H9 (cell line): ENCODE results near the gene MTO1. TPM values are rescaled to one million over a fixed set of nuclear protein-coding genes. Genes with fewer than 3 reads are reported as not detected.

Source experiments
- DNase-seq: peaks from one replicate; pipeline ENCODE4 v3.0.0-alpha.2; 2017
- H2AFZ ChIP-seq: one replicate; pipeline ENCODE4 v1.6.1; 2013; ENCODE audit warnings: mild to moderate bottlenecking, low read length, control low read depth, moderate library complexity
- H2AK5ac ChIP-seq: 2 replicates; pipeline ENCODE4 v1.6.1; 2013; ENCODE audit warnings: low read length, control low read depth, mixed read lengths; ENCODE audit not compliant: insufficient read length
- H2BK120ac ChIP-seq: one replicate; pipeline ENCODE4 v1.6.1; 2013; ENCODE audit warnings: low read depth, mild to moderate bottlenecking, low read length, control low read depth, inconsistent platforms; ENCODE audit not compliant: poor library complexity, severe bottlenecking
- H2BK12ac ChIP-seq: 2 replicates; pipeline ENCODE4 v1.6.1; 2013; ENCODE audit warnings: low read length, control low read depth, mixed read lengths, low read depth; ENCODE audit not compliant: insufficient read length
- H2BK15ac ChIP-seq: 2 replicates; pipeline ENCODE4 v1.6.1; 2013; ENCODE audit warnings: low read depth, low read length, control low read depth
- H2BK20ac ChIP-seq: one replicate; pipeline ENCODE4 v1.6.1; 2013; ENCODE audit warnings: low read depth, mild to moderate bottlenecking, low read length, control low read depth, inconsistent platforms; ENCODE audit not compliant: poor library complexity, severe bottlenecking
- H2BK5ac ChIP-seq: 2 replicates; pipeline ENCODE4 v1.6.1; 2013; ENCODE audit warnings: low read length, control low read depth, mixed read lengths; ENCODE audit not compliant: insufficient read length
- H3K14ac ChIP-seq: 2 replicates; pipeline ENCODE4 v1.6.1; 2013; ENCODE audit warnings: low read length, control low read depth; ENCODE audit not compliant: insufficient read depth
- H3K18ac ChIP-seq: 2 replicates; pipeline ENCODE4 v1.6.1; 2013; ENCODE audit warnings: low read depth, mild to moderate bottlenecking, mixed read lengths, low read length, control low read depth; ENCODE audit not compliant: insufficient read length
- H3K23ac ChIP-seq: 2 replicates; pipeline ENCODE4 v1.6.1; 2013; ENCODE audit warnings: low read length, control low read depth, mixed read lengths, low read depth; ENCODE audit not compliant: insufficient read length
- H3K23me2 ChIP-seq: 2 replicates; pipeline ENCODE4 v1.6.1; 2013; ENCODE audit warnings: low read depth, mild to moderate bottlenecking, mixed read lengths, low read length, control low read depth; ENCODE audit not compliant: insufficient read length, poor library complexity, severe bottlenecking
- H3K27ac ChIP-seq: 2 replicates; pipeline ENCODE4 v1.5.1; 2013; ENCODE audit warnings: low read length, control low read depth, mixed read lengths, low read depth; ENCODE audit not compliant: insufficient read length
- H3K27me3 ChIP-seq: 2 replicates; pipeline ENCODE4 v1.6.1; 2013; ENCODE audit warnings: low read length, control low read depth, inconsistent platforms; ENCODE audit not compliant: insufficient read depth
- H3K4ac ChIP-seq: 2 replicates; pipeline ENCODE4 v1.6.1; 2013; ENCODE audit warnings: low read depth, mild to moderate bottlenecking, control low read depth, inconsistent platforms, low read length, moderate library complexity
- H3K4me1 ChIP-seq: 2 replicates; pipeline ENCODE4 v1.6.1; 2013; ENCODE audit warnings: low read length, control low read depth, inconsistent platforms; ENCODE audit not compliant: insufficient read depth
- H3K4me2 ChIP-seq: 2 replicates; pipeline ENCODE4 v1.6.1; 2013; ENCODE audit warnings: low read length, control low read depth, mixed read lengths; ENCODE audit not compliant: insufficient read length, insufficient read depth
- H3K56ac ChIP-seq: 2 replicates; pipeline ENCODE4 v1.6.1; 2013; ENCODE audit warnings: low read depth, mild to moderate bottlenecking, mixed read lengths, low read length, control low read depth; ENCODE audit not compliant: insufficient read length
- H3K79me1 ChIP-seq: 2 replicates; pipeline ENCODE4 v1.6.1; 2013; ENCODE audit warnings: low read depth, mild to moderate bottlenecking, moderate library complexity, low read length, control low read depth, inconsistent platforms; ENCODE audit not compliant: insufficient read depth, poor library complexity, severe bottlenecking
- H3K79me2 ChIP-seq: 2 replicates; pipeline ENCODE4 v1.6.1; 2013; ENCODE audit warnings: low read length, control low read depth, inconsistent platforms; ENCODE audit not compliant: insufficient read depth
- H3K9ac ChIP-seq: 2 replicates; pipeline ENCODE4 v1.6.1; 2013; ENCODE audit warnings: low read length, control low read depth, mixed read lengths; ENCODE audit not compliant: insufficient read length; ENCODE audit errors: extremely low read depth
- H3K9me3 ChIP-seq: one replicate; pipeline ENCODE4 v1.6.1; 2013; ENCODE audit warnings: low read depth, low read length, inconsistent platforms; ENCODE audit not compliant: control insufficient read depth
- H3T11ph ChIP-seq: one replicate; pipeline ENCODE4 v1.6.1; 2013; ENCODE audit warnings: mild to moderate bottlenecking, low read length, control low read depth, inconsistent platforms
- H4K20me1 ChIP-seq: one replicate; pipeline ENCODE4 v1.6.1; 2013; ENCODE audit not compliant: control insufficient read depth, insufficient read length, insufficient read depth
- H4K5ac ChIP-seq: 2 replicates; pipeline ENCODE4 v1.6.1; 2013; ENCODE audit warnings: low read depth, mild to moderate bottlenecking, mixed read lengths, low read length, control low read depth; ENCODE audit not compliant: insufficient read length
- H4K8ac ChIP-seq: replicated peaks from 2 replicates; pipeline ENCODE4 v1.6.1; 2013; ENCODE audit warnings: low read length, control low read depth, mixed read lengths, low read depth; ENCODE audit not compliant: insufficient read length
- H4K91ac ChIP-seq: 2 replicates; pipeline ENCODE4 v1.6.1; 2013; ENCODE audit warnings: low read depth, mild to moderate bottlenecking, moderate library complexity, mixed read lengths, low read length, control low read depth; ENCODE audit not compliant: insufficient read length
- H3K27ac Mint-ChIP-seq, 3 experiments: 2 replicates in 2 of 3; 3 replicates in 1 of 3; pipeline ENCODE4 v1.8.0; 2020 to 2021; ENCODE audit warnings: mixed read lengths in 3 of 3, mild to moderate bottlenecking in 1 of 3, moderate library complexity in 1 of 3
- H3K27me3 Mint-ChIP-seq: 2 replicates; pipeline ENCODE4 v1.8.0; 2021; ENCODE audit warnings: low read depth, mild to moderate bottlenecking, moderate library complexity, mixed read lengths
- H3K36me3 Mint-ChIP-seq, 3 experiments: 2 replicates in 2 of 3; 3 replicates in 1 of 3; pipeline ENCODE4 v1.8.0; 2020 to 2021; ENCODE audit warnings: low read depth in 3 of 3, mixed read lengths in 3 of 3; ENCODE audit not compliant: insufficient read depth in 1 of 3
- H3K4me1 Mint-ChIP-seq, 2 experiments: 2 replicates each; pipeline ENCODE4 v1.8.0; 2020; ENCODE audit warnings: mixed read lengths in 2 of 2
- H3K4me3 Mint-ChIP-seq, 2 experiments: 2 replicates in 1 of 2; 3 replicates in 1 of 2; pipeline ENCODE4 v1.8.0; 2020 to 2021; ENCODE audit warnings: mild to moderate bottlenecking in 2 of 2, mixed read lengths in 2 of 2, moderate library complexity in 1 of 2
- H3K9me3 Mint-ChIP-seq, 2 experiments: 2 replicates in 1 of 2; 3 replicates in 1 of 2; pipeline ENCODE4 v1.8.0; 2020; ENCODE audit warnings: mild to moderate bottlenecking in 2 of 2, mixed read lengths in 2 of 2, moderate library complexity in 1 of 2
- WGBS: extraction: QIAGEN DNeasy Blood & Tissue Kit; methylation state at CpG from one replicate; pipeline ENCODE4 v1.1.7; 2013; ENCODE audit warnings: missing lambda C conversion rate, low lambda C conversion rate, mixed read lengths; ENCODE audit not compliant: insufficient read length; ENCODE audit errors: extremely low coverage; 5-methylcytosine and 5-hydroxymethylcytosine counted together
- total RNA-seq: library from RNA; stranded (reverse); gene quantifications from 2 replicates; pipeline ENCODE4 v1.2.1, GENCODE V29; 2021
- TF ChIP-seq, protein P1 (sequence below): fragments of 200-600 bp; sonication (generic); conservative IDR thresholded peaks from 3 replicates; pipeline ENCODE4 v1.8.0; 2021; ENCODE audit warnings: antibody characterized with exemption, mild to moderate bottlenecking

MTO1 gene
- total RNA-seq, 1 experiment from 2014 or later: 27.8 TPM

DNA sequence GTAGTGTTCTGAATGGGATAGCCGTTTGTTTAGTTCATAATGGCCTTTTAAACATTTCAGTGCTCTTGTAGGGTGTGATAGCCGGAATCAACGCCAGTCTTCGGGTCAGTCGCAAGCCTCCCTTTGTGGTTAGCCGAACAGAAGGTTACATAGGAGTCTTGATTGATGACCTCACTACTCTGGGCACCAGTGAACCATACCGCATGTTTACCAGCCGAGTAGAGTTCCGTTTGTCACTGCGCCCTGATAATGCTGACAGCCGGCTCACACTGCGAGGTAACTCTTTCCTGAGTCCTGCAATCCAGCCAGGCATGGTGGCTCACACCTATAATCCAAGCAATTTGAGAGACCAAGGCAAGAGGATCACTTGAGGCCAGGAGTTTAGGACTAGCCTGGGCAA, 20.4 kb downstream of the MTO1 start:
- Histone ChIP-seq H3K18ac (no peak overlapping the region), H4K5ac (no peak overlapping the region), H2AFZ (no peak overlapping the region), H3K27ac (no peak overlapping the region), H3K9ac (no peak overlapping the region), H3K4me1 (no peaks in the 10 kb centered on the region), H3K56ac (no peak overlapping the region), H3K4me2 (no peak overlapping the region), H3K23ac (no peak overlapping the region), H4K20me1 (no peaks in the 10 kb centered on the region), H2BK20ac (no peak overlapping the region), H2BK120ac (no peak overlapping the region), H3K23me2 (no peaks in the 10 kb centered on the region), H3K27me3 (no peaks in the 10 kb centered on the region), H2BK12ac (no peak overlapping the region), H2BK15ac (no peak overlapping the region), H3K4ac (no peak overlapping the region), H2AK5ac (no peak overlapping the region), H3T11ph (no peak overlapping the region), H2BK5ac (no peak overlapping the region), H3K14ac (no peak overlapping the region), H4K8ac (no peak overlapping the region), H3K9me3 (no peaks in the 10 kb centered on the region), H3K79me1 (no peaks in the 10 kb centered on the region), H4K91ac (no peak overlapping the region), H3K79me2 (no peaks in the 10 kb centered on the region)
- WGBS: no CpG with 5 or more reads among the region's 12 CpGs
- Mint-ChIP-seq H3K9me3 (no peaks in the 10 kb centered on the region), H3K4me1 (no peaks in the 10 kb centered on the region), H3K27me3 (no peaks in the 10 kb centered on the region), H3K36me3 (peaks cover 35 to 78% (median 61%) of the 10 kb centered on the region in 3 experiments), H3K4me3 (no peak overlapping the region), H3K27ac (peak overlapping the region in 1 of 3 experiments; percentile 41; a peak in 1 of 7 replicates)
- TF ChIP-seq, protein P1, sequence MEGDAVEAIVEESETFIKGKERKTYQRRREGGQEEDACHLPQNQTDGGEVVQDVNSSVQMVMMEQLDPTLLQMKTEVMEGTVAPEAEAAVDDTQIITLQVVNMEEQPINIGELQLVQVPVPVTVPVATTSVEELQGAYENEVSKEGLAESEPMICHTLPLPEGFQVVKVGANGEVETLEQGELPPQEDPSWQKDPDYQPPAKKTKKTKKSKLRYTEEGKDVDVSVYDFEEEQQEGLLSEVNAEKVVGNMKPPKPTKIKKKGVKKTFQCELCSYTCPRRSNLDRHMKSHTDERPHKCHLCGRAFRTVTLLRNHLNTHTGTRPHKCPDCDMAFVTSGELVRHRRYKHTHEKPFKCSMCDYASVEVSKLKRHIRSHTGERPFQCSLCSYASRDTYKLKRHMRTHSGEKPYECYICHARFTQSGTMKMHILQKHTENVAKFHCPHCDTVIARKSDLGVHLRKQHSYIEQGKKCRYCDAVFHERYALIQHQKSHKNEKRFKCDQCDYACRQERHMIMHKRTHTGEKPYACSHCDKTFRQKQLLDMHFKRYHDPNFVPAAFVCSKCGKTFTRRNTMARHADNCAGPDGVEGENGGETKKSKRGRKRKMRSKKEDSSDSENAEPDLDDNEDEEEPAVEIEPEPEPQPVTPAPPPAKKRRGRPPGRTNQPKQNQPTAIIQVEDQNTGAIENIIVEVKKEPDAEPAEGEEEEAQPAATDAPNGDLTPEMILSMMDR: no peak
- DNase-seq: no peak
